Stimulated activated CD8-positive, alpha-beta memory T cell treated with anti-CD3 and anti-CD28 coated beads, Interleukin-7, amount 100 ng/mL, for 1 hour (primary cell): Measurements from ENCODE around the gene DKC1.
"Not testable (repeated sequence)": the region's sequence is repeated elsewhere in the genome, so short reads cannot be mapped to it uniquely, and the experiment has no call there.

Experiments used
- DNase-seq, 2 donors: peaks; one replicate each; pipeline ENCODE4 v3.0.0-alpha.2; 2020; ENCODE audit warnings: low read depth in 2 of 2

DKC1 gene

GRCh38 chrX:154818916-154819770, 56.5 kb downstream of the DKC1 start:
- DNase-seq = no peak

GRCh38 chrX:154819771-154820341, 57.2 kb downstream of the DKC1 start:
- DNase-seq = no peak

GRCh38 chrX:154821523-154821922, 58.9 kb downstream of the DKC1 start:
- DNase-seq = no peak

GRCh38 chrX:154822029-154822428, 59.4 kb downstream of the DKC1 start:
- no peak for DNase-seq

- DNase-seq = no peak
Measured at GRCh38 chrX:154824638-154825037, 62.0 kb downstream of the DKC1 start.

GRCh38 chrX:154825586-154825985, 62.9 kb downstream of the DKC1 start:
- not testable (repeated sequence) for DNase-seq
